ENCODE results near the gene ZNF200. TPM values are rescaled to one million over a fixed set of nuclear protein-coding genes. Genes with fewer than 3 reads are reported as not detected.
"Not testable (repeated sequence)": the region's sequence is repeated elsewhere in the genome, so short reads cannot be mapped to it uniquely, and the experiment has no call there.

Gene ZNF200
- total and polyA plus RNA-seq, 2 of the 13 experiments (the other 11 are each of a cell fraction or from before 2014, with no cell fraction given): 3.5 to 16.5 TPM

- TF ChIP-seq ATF1 (CRISPR knock-in tag; IDR thresholded peaks at IDR 0.05) (no peak), ARHGAP35 (CRISPR knock-in tag; IDR thresholded peaks at IDR 0.05; ENCODE audit: borderline replicate concordance) (no peak), HINFP (CRISPR knock-in tag; IDR thresholded peaks at IDR 0.05; ENCODE audit: low read depth) (0 out of 2 replicates have a peak, but pooled peaks have one; percentile 10), RNF219 (CRISPR knock-in tag; IDR thresholded peaks at IDR 0.05) (0 out of 2 replicates have a peak, but pooled peaks have one; percentile 41), MBD4 (IDR thresholded peaks at IDR 0.05; ENCODE audit: borderline replicate concordance, low read length) (no peak), REXO4 (CRISPR knock-in tag; IDR thresholded peaks at IDR 0.05; ENCODE audit: borderline replicate concordance) (no peak), ZNF747 (CRISPR knock-in tag; IDR thresholded peaks at IDR 0.05; ENCODE audit: borderline replicate concordance) (no peak), TBX3 (IDR thresholded peaks at IDR 0.05; ENCODE audit: borderline replicate concordance) (no peak), POGZ (CRISPR knock-in tag; IDR thresholded peaks at IDR 0.05) (0 out of 2 replicates have a peak, but pooled peaks have one; percentile 21), ZNF766 (CRISPR knock-in tag; IDR thresholded peaks at IDR 0.05; ENCODE audit: borderline replicate concordance) (no peak), THAP11 (CRISPR knock-in tag; IDR thresholded peaks at IDR 0.05) (peak; percentile 49; the same call in 1 of the 2 replicates), ZNF430 (CRISPR knock-in tag; IDR thresholded peaks at IDR 0.05) (0 out of 2 replicates have a peak, but pooled peaks have one; percentile 42), CEBPG (CRISPR knock-in tag; IDR thresholded peaks at IDR 0.05) (peak; percentile 44), KAT7 (CRISPR knock-in tag; IDR thresholded peaks at IDR 0.05; ENCODE audit: borderline replicate concordance) (no peak), SP140L (CRISPR knock-in tag; IDR thresholded peaks at IDR 0.05; ENCODE audit: borderline replicate concordance) (no peak), ERF (CRISPR knock-in tag; IDR thresholded peaks at IDR 0.05) (peak; percentile 20; the same call in 1 of the 2 replicates), NFATC3 (CRISPR knock-in tag; IDR thresholded peaks at IDR 0.05) (no peak), ZSCAN30 (CRISPR knock-in tag; IDR thresholded peaks at IDR 0.05) (peak; percentile 76; the same call in 1 of the 2 replicates)
These were observed 39.5 kb upstream of the ZNF200 start (continued) for GRCh38 chr16:3274490-3274889.

GRCh38 chr16:3271281-3271680, 36.3 kb upstream of the ZNF200 start:
- H2AFZ ChIP-seq (ENCODE audit: low read length); in situ Hi-C loops (cut with HindIII; ENCODE audit: extremely low pct_ligation_motif_present, low pct_unique_long_range_greater_than_20kb); FAIRE-seq; intact Hi-C loops (cut with micrococcal nuclease; ENCODE audit: unreplicated experiment); H3K9ac ChIP-seq (ENCODE audit: insufficient read depth, low read depth, low read length); H3K27ac ChIP-seq (ENCODE audit: extremely low read length, insufficient read depth, low read length); CTCF ChIA-PET (ENCODE audit: low intra/inter-chr PET ratio, low total read pairs); DNase-seq (ENCODE audit: low spot score); H3K4me2 ChIP-seq (ENCODE audit: low read depth, low read length); ATAC-seq; H3K36me3 ChIP-seq (replicated peaks in 1 of 2; ENCODE audit: control insufficient read depth in 1 of 2, insufficient read depth in 2 of 2, low read length in 2 of 2); H3K9me3 ChIP-seq (ENCODE audit: low read length); H3K79me2 ChIP-seq (ENCODE audit: insufficient read depth, low read length); H4K20me1 ChIP-seq (ENCODE audit: insufficient read depth, low read length); H3K27me3 ChIP-seq (ENCODE audit: control insufficient read depth in 1 of 2, insufficient read depth in 2 of 2, low read length in 2 of 2); H3K4me3 ChIP-seq (replicated peaks in 1 of 3; ENCODE audit: insufficient read depth in 1 of 3, low read depth in 2 of 3, low read length in 3 of 3); BruUV-seq (replicated peaks): not testable (repeated sequence)
- WGBS (ENCODE audit: low lambda C conversion rate): 93% methylated on average over 18 of the region's 22 CpGs
- POLR2A ChIA-PET: interaction anchor here (4.4 kb wide), 1 partner anchor 12 kb away, joined by 44 read pairs; the partner anchor contains the start of gene ZNF263
- H3K4me1 ChIP-seq (ENCODE audit: insufficient read depth, low read length): peaks cover 65% of the 10 kb centered on the region

All from HepG2 (cell line).